Right ventricle myocardium inferior (tissue), 1 donor: ENCODE results near the gene PRPH2. TPM values are rescaled to one million over a fixed set of nuclear protein-coding genes. Genes with fewer than 3 reads are reported as not detected.
"Not testable (repeated sequence)": the region's sequence is repeated elsewhere in the genome, so short reads cannot be mapped to it uniquely, and the experiment has no call there.

ENCODE experiments used
- ATAC-seq: fragments of 200-7000 bp; cut with Tn5 transposase; one replicate; pipeline ENCODE4 v1.9.1; 2020; ENCODE audit warnings: mild to moderate bottlenecking, moderate library complexity
- DNase-seq: peaks from one replicate; pipeline ENCODE4 v3.0.0; 2021; ENCODE audit errors: missing footprints
- intact Hi-C: fragments of 100-400 bp; cut with DNase I; formaldehyde crosslinking; loops from one replicate; pipeline ENCODE4 v1.11.0; 2022
- total RNA-seq: library from RNA; stranded (reverse); fragmentation: NEBNext Ultra II Directional; extraction: Animal tissue kit (Norgen Biotek cat#: 25700); gene quantifications from one replicate; pipeline ENCODE4 v1.2.1, GENCODE V29; 2021
- donor health status: DM: no; HTN: yes; CAD: no; lungs with severe emphysema.

PRPH2 gene
- total RNA-seq, 1 donor from 2014 or later: 0.49 TPM

DNA sequence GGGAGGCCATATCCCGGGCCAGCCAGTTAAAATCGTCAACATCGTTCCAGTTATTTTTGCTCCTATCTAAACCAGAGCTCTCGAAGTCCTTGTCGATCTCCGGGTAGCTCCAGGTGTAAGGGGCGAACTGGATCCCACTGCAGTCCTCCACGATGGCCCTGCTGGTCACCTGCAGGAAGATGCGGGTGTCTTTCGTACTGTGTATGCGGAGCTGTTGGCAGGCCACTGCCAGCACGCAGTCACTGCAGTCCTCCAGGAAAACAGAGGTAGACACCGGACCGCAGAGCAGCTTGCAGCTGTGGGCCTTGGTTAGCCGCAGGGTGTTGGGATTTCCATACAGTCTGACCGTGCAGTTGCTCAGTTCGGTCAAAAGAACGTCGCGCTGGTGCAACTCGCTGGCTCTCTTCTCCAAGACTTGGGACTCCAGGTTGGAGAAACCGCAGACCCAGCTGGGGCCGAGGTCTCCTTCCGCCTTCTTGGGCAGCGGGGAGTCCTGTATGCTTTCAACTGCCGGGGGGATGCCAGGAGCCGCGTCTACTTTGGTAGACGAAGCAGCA is 22.8 kb upstream of the PRPH2 start:
- peak; percentile 69 for DNase-seq
- intact Hi-C loops: loop anchor here (5.0 to 10.0 kb wide), 2 partner anchors 132 to 180 kb away; partner anchors contain the start of genes RPL7L1 and UBR2

GRCh38 chr6:42744351-42744893 is 22.0 kb upstream of the PRPH2 start:
- intact Hi-C loops: loop anchor here (10.0 kb wide), 1 partner anchor 180 kb away; the partner anchor contains the start of gene UBR2
- DNase-seq (no peak), ATAC-seq (no peak)

More for the DNA sequence above, 22.8 kb upstream of the PRPH2 start:
- no peak for ATAC-seq

DNA sequence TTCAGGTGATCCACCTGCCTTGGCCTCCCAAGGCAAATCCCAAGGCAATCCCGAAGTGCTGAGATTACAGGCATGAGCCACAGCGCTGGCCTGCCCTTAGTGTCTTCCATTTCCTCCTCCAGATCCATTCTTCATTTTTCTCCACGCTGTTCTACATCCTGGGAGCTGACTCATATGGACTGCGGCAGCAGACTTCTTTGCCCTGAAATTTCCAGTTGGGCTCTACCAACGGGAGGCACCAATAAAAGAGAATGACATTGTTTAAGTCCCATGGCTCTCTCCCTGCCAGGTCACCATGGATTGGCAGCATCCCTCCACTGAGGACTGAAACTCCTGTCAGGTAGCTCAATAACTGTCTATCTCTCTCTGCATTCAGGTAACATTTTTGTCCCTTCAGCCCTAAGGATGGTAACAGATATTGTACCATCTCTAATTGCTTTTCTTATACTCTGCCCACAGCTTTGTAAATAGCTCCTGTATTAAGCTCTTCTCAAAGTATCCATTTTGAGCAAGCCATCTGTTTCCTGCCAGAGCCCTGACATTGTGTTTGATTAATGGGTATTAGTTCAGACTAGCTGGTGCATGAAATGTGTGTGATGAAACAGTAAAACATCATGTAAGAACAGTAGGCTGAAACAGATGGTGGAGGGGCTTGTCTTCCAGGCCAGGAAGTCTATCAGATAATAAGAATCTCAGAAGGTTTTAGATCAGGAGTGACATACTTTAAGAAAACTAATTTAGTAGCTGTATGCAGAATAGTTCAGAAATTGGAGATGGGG is 19.9 kb upstream of the PRPH2 start:
- DNase-seq: no peak
- no peak for ATAC-seq
- intact Hi-C loops: loop anchor here (10.0 kb wide), 1 partner anchor 178 kb away; the partner anchor contains the start of gene UBR2

DNA sequence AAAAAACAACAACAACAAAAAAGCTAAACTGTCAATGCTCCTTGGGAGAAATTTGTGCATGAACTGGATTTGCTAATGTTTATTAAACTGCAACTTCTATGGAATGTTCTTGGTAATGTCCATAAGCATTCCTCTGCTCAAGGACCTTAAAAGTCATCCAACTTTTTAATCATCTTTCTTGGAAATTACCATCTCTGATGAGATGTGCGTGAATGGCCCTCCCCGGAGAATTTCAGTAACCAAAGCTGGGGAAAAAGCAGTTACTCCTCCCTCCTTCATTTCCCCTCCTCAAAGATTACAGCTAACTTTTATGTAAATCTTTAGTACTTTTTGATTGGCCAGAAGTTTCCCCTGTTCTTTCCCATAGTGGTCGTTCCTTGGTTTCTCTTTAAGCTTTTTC is 18.3 kb upstream of the PRPH2 start:
- DNase-seq (no peak), ATAC-seq (no peak)
- intact Hi-C loops: loop anchor here (10.0 kb wide), 1 partner anchor 176 kb away; the partner anchor contains the start of gene UBR2

DNA sequence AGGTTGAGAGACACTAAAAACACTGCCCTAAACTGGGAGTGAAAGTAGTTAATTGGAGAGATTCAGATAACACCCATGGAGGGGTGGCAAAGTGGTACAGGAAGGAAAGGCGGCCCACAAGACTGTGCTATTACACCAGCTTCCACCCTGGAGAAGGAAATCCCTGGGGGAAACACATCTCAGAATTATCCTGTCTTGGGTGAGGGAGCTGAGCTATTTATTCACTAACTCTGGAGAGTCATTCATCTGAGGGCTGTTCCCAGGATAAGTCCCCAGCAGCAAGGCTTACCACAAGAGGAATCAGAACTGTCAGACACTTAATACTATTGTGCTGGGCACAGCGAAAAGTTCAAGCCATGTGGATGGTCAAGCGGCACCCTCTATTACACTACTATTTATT is 13.6 kb upstream of the PRPH2 start:
- DNase-seq: no peak
- ATAC-seq: no peak
- intact Hi-C loops: no loop called here

DNA sequence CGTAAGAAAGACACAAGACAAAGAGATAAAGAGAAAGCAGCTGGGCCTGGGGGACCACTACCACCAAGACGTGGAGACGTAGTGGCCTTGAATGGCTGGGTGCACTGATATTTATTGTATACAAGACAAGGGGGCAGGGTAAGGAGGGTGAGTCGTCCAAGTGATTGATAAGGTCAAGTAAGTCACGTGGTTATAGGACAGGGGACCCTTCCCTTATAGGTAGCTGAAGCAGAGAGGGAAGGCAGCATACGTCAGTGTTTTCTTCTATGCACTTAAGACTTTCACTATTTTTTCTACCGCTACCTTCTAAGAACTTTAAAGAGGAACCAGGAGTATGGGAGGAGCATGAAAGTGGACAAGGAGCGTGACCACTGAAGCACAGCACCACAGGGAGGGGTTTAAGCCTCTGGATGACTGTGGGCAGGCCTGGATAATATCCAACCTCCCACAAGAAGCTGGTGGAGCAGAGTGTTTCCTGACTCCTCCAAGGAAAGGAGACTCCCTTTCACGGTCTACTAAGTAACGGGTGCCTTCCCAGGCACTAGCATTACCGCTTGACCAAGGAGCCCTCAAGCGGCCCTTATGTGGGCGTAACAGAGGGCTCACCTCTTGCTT is 11.6 kb upstream of the PRPH2 start:
- intact Hi-C loops, ATAC-seq, DNase-seq: not testable (repeated sequence)

- intact Hi-C loops: loop anchor here (5.0 kb wide), 2 partner anchors 148 to 168 kb away; partner anchors contain the start of gene RPL7L1
- ATAC-seq: no peak
- DNase-seq: no peak
These were observed 7.3 kb upstream of the PRPH2 start for GRCh38 chr6:42729731-42730130.

- DNase-seq (no peak), ATAC-seq (peak; percentile 22)
- intact Hi-C loops: loop anchor here (5.0 kb wide), 2 partner anchors 150 to 170 kb away; partner anchors contain the start of gene RPL7L1
These were observed 5.2 kb upstream of the PRPH2 start for GRCh38 chr6:42727627-42728026.

DNA sequence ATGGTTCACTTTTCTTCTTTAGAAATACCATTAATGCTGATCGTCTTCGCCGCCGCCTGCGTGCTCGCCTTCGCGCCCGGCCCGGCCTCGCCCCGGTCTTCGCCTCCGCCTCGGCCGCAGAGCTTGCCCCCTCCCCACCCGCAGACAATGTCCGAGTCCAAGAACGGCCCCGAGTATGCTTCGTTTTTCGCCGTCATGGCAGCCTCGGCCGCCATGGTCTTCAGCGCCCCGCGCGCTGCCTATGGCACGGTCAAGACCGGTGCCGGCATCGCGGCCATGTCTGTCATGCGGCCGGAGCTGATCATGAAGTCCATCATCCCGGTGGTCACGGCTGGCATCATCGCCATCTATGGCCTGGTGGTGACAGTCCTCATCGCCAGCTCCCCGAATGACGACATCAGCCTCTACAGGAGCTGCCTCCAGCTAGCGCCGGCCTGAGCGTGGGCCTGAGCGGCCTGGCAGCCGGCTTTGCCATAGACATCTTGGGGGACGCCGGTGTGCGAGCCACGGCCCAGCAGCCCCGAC is 4.8 kb upstream of the PRPH2 start:
- DNase-seq: peak; percentile 76
- ATAC-seq: peak; percentile 46
- intact Hi-C loops: loop anchor here (5.0 kb wide), 2 partner anchors 150 to 170 kb away; partner anchors contain the start of gene RPL7L1

- intact Hi-C loops: loop anchor here (1.0 to 5.0 kb wide), 3 partner anchors 65 to 171 kb away; partner anchors contain the start of gene RPL7L1
- DNase-seq (peak; percentile 84), ATAC-seq (peak; percentile 95)
These were observed 4.2 kb upstream of the PRPH2 start for GRCh38 chr6:42726485-42727086.

DNA sequence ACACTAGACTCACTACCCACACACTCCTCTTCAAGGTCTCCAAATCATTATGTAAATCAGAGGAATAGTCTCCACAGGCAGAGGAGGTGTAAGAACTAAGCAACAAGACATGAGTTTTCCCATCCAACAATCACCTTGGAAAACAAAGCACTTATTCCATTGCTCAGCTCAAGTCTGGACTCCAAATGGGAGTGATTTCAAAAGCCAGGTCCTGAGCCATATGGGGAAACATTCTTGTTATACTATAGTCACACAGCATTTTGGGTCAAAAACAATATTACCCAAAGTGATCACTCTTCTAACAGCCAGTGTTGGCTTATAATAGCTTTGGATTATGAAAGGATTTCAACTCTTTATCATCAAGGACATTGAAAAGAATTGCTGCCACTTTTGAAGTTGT is 3.6 kb upstream of the PRPH2 start:
- DNase-seq: no peak
- intact Hi-C loops: loop anchor here (1.0 to 5.0 kb wide), 3 partner anchors 65 to 171 kb away; partner anchors contain the start of gene RPL7L1
- ATAC-seq: no peak

DNA sequence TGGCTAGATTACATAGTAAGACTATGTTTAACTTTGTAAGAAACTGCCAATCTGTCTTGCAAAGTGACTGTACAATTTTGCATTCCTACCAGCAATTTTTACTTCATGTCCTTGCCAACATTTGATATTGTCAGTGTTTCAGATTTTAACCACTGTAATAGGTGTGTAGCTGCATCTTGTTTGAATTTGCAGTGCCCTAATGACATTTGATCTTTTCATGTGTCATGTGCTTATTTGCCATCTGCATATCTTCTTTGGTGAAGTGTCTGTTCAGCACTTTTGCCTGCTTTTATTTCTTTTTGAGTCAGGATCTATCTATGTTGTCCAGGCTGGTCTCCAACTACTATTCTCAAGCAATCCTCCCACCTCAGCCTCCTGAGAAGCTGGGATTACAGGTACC is 2.4 kb upstream of the PRPH2 start:
- DNase-seq (no peak), ATAC-seq (no peak)
- intact Hi-C loops: loop anchor here (5.0 kb wide), 2 partner anchors 152 to 172 kb away; partner anchors contain the start of gene RPL7L1

GRCh38 chr6:42720739-42721138 is 1.7 kb downstream of the PRPH2 start:
- intact Hi-C loops: no loop called here
- DNase-seq (no peak), ATAC-seq (no peak)

- intact Hi-C loops: no loop called here
- DNase-seq (no peak), ATAC-seq (no peak)
These were observed 6.5 kb downstream of the PRPH2 start for GRCh38 chr6:42715871-42716270.

DNA sequence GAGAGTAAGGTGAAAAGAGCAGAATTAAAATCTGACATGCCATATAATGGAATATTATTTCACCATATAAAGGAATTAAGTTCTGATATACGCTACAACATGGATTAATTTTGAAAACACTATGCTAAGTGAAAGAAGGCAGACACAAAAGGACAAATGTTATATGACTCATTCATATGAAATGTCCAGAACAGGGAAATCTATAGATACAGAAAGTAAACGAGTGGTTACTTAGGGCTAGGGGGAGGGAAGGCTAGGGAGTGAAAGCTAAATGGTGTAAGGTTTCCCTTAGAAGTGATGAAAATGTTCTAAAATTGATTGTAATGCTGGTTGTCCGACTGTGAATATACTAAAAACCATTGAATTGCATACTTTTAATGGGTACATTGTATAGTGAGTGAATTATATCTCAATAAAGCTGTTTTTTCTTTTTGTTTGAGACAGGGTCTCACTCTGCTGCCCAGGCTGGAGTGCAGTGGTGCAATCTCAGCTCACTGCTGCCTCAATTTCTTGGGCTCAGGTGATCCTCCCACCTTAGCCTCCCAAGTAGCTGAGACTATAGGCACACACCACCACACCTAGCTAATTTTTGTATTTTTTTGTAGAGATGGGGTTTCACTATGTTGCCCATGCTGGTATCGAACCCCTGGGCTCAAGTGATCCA is 8.2 kb downstream of the PRPH2 start:
- ATAC-seq (no peak), DNase-seq (no peak)
- intact Hi-C loops: no loop called here

- ATAC-seq (no peak), DNase-seq (no peak)
- intact Hi-C loops: no loop called here
These were observed 10.5 kb downstream of the PRPH2 start for GRCh38 chr6:42711930-42712329.

GRCh38 chr6:42710316-42710715 is 12.1 kb downstream of the PRPH2 start:
- DNase-seq (no peak), ATAC-seq (peak; percentile 21)
- intact Hi-C loops: no loop called here

GRCh38 chr6:42709871-42710270 is 12.5 kb downstream of the PRPH2 start:
- DNase-seq: no peak
- ATAC-seq: no peak
- intact Hi-C loops: no loop called here
